ENCODE data around the gene QPCTL.

The QPCTL gene

GRCh38 chr19:45692187-45693105, at the start of gene QPCTL:
Gene QPCTL (plus strand): TSS chr19:45692666. CDS start chr19:45692704, 38 bp downstream.
- peak; percentile 94 for DNase-seq

- peak; percentile 53 for DNase-seq
Measured at GRCh38 chr19:45643024-45643926, 49.2 kb upstream of the QPCTL start.

GRCh38 chr19:45643927-45644771, 48.3 kb upstream of the QPCTL start:
- DNase-seq = no peak

GRCh38 chr19:45645068-45645630, 47.3 kb upstream of the QPCTL start:
- DNase-seq = no peak

GRCh38 chr19:45645631-45646344, 46.7 kb upstream of the QPCTL start:
- no peak for DNase-seq

- DNase-seq = no peak
Measured at GRCh38 chr19:45646345-45646698, 46.1 kb upstream of the QPCTL start.

- DNase-seq = no peak
Measured at GRCh38 chr19:45650722-45651121, 41.7 kb upstream of the QPCTL start.

GRCh38 chr19:45653634-45654033, 38.8 kb upstream of the QPCTL start:
- no peak for DNase-seq

GRCh38 chr19:45655073-45655472, 37.4 kb upstream of the QPCTL start:
- no peak for DNase-seq

GRCh38 chr19:45657520-45658167, 34.8 kb upstream of the QPCTL start:
- no peak for DNase-seq

GRCh38 chr19:45659096-45659729, 33.3 kb upstream of the QPCTL start:
- no peak for DNase-seq

- DNase-seq = no peak
Measured at GRCh38 chr19:45660636-45661035, 31.8 kb upstream of the QPCTL start.

- DNase-seq = no peak
Measured at GRCh38 chr19:45663800-45664199, 28.7 kb upstream of the QPCTL start.

GRCh38 chr19:45664575-45664974, 27.9 kb upstream of the QPCTL start:
- no peak for DNase-seq

- DNase-seq = no peak
Measured at GRCh38 chr19:45667620-45668341, 24.7 kb upstream of the QPCTL start, which contains the start of gene GIPR. Gene GIPR (plus strand): TSS chr19:45668221. CDS start chr19:45669521, 1,300 bp downstream.

- DNase-seq = no peak
Measured at GRCh38 chr19:45668342-45668871, 24.1 kb upstream of the QPCTL start.

- no peak for DNase-seq
Measured at GRCh38 chr19:45670670-45671453, 21.6 kb upstream of the QPCTL start.

- no peak for DNase-seq
Measured at GRCh38 chr19:45674946-45675345, 17.5 kb upstream of the QPCTL start.

GRCh38 chr19:45676851-45677263, 15.6 kb upstream of the QPCTL start:
- no peak for DNase-seq
